Activated CD4-positive, CD25-positive, alpha-beta regulatory T cell (primary cell): ENCODE results near the gene GPD1.
A peak's percentile ranks its signal among the peaks of the same experiment; 100 is the strongest.
"Not testable (repeated sequence)": the region's sequence is repeated elsewhere in the genome, so short reads cannot be mapped to it uniquely, and the experiment has no call there.

Source experiments
- DNase-seq, 4 experiments: peaks; one replicate each; lab custom pipeline; 2025; lab: John Stamatoyannopoulos, UW

Gene GPD1

DNA sequence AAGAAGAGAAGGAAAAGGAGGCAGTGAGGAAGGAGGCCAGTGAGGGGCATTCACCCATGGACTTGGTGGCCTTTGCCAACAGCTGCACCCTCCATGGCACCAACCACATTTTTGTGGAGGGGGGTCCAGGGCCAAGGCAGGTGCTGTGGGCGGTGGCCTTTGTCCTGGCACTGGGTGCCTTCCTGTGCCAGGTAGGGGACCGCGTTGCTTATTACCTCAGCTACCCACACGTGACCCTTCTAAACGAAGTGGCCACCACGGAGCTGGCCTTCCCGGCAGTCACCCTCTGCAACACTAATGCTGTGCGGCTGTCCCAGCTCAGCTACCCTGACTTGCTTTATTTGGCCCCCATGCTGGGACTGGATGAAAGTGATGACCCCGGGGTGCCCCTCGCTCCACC lies 30.1 kb upstream of the GPD1 start:
- no peak for DNase-seq

DNA sequence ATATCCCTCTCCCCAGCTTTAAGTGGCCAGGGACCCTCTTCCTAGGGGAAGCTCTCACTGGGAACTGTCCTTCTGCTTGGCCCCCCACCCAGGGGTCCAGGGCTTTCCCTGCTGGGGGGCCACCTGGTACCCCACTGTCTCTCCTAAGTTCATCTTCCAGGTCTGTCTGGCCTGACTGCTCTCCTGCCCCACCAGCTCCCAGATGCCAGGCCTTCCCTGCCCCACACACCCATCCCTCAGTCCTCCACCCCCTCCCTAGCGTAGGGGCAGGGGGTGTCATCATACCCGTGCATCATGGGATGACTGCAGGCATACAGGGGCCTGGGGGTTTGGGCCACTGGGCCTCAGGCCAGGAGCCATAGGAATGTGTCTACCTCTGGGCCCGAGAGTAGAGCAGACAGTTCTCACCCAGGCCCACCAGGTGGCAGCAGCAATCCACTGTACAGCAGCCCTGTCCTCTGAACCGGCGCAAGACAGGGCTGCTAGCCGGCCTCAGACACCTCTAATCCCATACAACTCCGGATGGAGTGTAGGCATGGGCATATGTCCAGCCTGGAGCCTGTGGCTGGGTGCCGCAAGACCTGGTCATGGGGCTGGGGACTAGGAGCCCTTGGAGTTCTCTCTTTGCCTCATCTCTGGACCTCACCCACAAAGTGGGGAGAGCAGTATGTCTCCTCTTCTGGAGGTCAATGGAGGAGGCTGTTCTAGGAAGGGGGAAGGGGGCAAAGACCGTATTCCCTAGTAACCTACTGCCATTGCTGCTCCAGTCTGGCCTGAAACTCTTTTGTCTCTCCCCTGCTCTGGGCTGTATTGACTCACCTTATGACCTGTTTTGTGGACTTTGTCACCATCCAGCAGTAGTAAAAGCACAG lies 28.6 kb upstream of the GPD1 start:
- DNase-seq: peak; percentile 67 to 79 (median 76)

DNA sequence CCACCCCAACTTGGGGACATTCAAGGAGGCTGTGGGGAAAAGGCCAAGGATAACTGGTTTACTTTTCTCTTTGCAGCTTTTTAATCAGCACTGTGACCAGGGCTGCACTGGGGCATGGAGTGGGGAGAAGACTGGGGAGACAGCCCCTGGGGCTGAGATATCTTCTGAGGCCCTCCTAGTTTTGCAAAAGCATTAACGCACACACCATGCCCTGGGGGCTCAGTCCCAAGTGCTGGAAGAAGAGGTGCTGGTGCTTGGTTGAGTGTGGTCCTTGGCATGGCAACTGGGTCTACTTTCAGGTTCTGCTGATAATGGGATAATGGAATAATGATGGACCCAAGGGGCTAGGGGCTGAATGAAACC lies 28.0 kb upstream of the GPD1 start:
- DNase-seq: no peak

DNA sequence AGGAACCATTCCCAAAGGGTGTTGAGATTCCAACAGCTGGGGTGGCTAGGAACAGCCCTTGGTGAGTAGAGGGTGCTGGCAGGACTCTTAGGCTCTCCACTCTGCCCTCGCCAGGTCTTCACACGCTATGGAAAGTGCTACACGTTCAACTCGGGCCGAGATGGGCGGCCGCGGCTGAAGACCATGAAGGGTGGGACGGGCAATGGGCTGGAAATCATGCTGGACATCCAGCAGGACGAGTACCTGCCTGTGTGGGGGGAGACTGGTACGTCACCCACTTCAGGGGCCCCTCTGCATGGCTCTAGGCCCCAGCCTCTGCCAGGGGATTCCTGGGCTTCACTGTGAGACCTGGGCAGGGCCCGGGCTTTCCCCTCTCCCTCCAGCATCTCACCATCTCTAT lies 26.7 kb upstream of the GPD1 start:
- DNase-seq: no peak

DNA sequence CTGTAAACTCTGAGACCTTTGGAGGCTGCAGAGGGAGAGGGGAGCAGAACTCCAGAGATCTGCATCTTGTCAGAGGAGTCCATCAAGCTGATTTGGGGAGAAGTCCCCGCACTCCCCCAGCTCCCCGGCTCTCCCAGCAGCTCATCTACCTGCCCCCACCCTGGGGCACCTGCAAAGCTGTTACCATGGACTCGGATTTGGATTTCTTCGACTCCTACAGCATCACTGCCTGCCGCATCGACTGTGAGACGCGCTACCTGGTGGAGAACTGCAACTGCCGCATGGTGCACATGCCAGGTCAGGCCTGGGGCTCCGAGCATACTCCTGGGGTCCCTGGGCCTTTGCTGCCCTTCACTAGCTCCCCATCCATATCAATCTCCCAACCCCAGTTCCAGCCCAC lies 25.5 kb upstream of the GPD1 start:
- DNase-seq: no peak

DNA sequence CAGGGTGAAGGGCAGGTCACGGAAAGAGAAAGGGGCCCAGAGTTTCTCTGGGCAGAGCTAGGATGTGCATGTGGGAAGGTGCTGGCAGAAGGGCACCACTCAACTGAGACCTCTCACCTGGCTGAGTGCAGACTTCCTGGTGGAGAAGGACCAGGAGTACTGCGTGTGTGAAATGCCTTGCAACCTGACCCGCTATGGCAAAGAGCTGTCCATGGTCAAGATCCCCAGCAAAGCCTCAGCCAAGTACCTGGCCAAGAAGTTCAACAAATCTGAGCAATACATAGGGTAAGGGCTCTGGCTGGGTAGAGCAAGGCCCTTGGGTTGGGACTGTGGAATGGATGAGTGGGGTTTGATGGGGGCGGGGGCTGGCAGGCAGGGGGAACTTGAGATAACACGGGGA lies 24.0 kb upstream of the GPD1 start:
- DNase-seq: no peak

DNA sequence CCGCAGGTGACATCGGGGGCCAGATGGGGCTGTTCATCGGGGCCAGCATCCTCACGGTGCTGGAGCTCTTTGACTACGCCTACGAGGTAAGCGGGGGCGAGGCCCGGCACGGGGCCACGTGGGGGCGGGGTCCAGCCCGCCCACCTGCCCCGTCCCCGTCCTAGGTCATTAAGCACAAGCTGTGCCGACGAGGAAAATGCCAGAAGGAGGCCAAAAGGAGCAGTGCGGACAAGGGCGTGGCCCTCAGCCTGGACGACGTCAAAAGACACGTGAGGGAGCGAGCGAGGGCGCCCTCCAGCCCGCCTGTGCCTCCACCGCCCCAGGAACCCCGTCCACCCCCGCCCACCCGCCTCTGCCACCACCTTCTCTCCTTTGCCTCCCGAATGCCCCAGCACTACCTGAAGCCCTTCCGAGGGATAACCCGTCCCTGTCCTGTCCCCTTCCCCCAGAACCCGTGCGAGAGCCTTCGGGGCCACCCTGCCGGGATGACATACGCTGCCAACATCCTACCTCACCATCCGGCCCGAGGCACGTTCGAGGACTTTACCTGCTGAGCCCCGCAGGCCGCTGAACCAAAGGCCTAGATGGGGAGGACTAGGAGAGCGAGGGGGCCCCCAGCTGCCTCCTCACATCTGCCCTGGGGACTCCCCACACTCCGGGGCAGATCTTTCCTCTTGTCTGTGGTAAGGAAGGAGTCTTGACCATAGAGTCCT lies 22.6 kb upstream of the GPD1 start:
- DNase-seq: no peak

DNA sequence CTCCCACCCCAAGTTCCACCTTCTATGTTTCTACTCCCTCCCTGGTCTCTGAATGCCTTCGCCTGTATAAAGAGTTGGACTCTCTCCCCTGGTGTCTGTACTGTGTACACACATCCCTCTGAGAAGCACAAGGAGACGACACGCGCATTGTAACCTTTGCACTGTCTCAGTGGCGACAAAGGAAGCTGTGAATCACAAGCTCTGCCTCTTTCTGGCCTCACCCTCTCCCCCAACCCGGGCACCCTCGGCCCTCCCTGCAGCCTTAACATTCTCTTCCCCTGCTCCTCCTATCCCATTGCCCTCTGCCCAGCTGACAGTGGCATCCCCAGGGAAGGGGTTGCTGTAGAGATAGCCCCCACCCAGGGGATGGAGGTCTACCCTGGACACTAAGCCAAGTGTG lies 21.2 kb upstream of the GPD1 start:
- no peak for DNase-seq

DNA sequence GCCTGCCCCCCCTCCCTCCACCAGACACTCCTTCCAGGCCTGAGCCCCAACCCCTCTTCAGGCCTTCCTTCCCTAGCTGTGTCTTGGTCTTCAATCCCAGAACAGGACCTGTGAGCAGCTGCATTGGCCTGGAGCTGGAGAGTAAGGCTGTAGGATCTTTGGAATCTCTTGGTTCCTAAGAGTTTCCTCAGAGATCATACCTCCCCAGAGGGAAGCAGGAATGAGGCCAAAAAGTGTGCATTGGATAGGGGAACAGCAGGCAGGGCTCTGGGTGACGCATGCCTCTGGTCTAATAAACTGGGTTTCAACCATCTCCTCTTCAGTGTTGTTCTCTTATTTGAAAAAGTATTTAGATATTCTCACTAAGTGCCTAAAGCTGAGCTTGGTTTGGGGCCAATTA lies 20.5 kb upstream of the GPD1 start:
- no peak for DNase-seq

DNA sequence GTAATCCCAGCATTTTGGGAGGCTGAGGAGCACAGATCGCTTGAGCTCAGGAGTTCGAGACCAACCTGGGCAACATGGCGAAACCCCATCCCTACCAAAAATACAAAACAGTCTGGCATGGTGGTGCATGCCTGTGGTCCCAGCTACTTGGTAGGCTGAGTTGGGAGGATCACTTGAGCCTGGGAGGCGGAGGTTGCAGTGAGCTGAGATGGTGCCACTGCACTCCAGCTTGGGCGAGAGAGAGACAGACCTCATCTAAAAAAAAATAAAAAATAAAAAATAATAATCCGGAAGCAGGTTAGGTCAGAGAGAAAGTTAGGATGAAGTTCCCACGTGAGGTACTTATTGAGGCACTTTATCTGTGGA lies 19.4 kb upstream of the GPD1 start:
- DNase-seq: not testable (repeated sequence)

DNA sequence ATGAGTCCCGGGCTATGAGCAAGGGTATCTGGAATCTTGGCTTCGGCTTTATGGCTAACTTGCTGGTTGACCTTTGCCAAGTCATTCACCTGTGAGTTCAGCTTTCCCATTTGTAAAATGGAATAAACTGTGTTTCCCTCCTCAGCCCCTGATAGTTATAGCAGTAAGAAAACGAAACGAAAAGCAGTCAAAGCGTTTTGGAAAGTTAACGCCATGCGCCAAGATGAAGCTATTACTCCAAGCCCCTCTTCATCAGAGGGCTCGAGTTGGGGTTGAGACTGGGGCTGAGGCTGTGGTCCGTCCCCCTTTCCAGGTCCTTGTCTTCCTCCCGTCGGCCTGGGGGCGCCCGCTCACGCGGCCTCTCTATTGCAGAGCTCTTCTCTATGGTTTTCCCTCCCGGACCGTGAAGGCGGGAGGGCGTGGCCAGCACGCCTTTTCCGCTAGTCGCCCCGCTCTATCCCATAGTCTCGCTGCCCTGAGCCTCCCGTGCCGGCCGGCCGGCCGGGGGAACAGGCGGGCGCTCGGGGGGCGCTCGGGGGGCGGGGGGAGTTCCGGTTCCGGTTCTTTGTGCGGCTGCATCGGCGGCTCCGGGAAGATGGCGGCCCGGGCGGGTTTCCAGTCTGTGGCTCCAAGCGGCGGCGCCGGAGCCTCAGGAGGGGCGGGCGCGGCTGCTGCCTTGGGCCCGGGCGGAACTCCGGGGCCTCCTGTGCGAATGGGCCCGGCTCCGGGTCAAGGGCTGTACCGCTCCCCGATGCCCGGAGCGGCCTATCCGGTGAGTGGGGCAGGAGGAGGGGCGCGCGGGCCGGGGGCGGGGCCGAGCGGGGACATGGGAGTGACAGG lies 18.8 kb upstream of the GPD1 start, which contains the start of gene SMARCD1:
Gene SMARCD1 (plus strand): TSS at position 568 of the 840 bp plus-strand sequence. CDS start 28 bp downstream, at position 596.
- DNase-seq: peak; percentile 67 to 76 (median 68)

DNA sequence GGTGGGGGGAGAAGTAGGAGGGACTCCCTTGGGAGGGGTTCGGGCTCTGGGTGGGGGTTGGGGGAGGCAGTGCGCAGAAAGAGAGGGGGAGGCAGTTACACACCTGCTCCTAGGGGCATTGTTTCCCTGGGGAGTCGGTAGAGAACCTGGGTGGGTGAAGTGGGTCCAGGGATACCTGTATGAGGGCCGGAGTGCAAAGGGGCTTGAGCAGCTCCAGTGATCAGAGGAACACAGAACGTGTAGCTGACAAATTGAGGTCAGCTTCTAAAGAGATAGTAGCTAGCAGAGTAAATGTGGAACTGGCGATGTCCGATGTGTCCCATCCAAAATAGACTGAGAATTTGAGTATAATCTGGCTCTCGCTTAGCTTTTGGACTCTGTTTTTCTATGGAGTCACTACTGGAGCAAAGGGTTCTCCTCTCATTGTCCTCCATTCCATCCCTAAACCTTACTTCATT lies 18.2 kb upstream of the GPD1 start:
- DNase-seq: no peak

DNA sequence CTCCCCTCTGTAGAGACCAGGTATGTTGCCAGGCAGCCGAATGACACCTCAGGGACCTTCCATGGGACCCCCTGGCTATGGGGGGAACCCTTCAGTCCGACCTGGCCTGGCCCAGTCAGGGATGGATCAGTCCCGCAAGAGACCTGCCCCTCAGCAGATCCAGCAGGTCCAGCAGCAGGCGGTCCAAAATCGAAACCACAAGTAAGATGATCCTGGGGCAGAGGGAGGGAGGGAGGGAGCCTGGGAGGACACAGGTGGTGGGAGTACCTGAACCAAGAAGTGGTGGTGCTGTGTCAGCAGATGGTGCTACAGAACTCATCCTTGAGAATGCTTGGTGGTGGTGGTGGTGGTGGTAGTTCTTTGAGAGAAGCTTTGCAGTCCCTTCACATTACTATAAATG lies 17.7 kb upstream of the GPD1 start:
- DNase-seq: no peak

DNA sequence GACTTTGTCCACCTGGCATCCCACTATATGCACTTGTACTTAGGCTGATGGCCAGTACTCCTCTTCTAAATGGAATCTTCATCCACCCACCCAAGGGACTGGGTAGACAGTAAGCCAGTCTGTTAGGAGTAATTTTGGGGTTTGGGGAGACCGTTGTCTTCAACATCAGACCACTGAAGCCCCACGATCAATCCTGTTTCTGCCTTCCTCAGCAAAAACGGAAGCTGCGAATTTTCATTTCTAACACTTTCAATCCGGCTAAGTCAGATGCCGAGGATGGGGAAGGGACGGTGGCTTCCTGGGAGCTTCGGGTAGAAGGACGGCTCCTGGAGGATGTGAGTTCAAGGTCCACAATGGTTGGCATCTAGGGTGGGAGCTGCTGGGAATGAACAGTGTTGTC lies 16.7 kb upstream of the GPD1 start:
- no peak for DNase-seq

DNA sequence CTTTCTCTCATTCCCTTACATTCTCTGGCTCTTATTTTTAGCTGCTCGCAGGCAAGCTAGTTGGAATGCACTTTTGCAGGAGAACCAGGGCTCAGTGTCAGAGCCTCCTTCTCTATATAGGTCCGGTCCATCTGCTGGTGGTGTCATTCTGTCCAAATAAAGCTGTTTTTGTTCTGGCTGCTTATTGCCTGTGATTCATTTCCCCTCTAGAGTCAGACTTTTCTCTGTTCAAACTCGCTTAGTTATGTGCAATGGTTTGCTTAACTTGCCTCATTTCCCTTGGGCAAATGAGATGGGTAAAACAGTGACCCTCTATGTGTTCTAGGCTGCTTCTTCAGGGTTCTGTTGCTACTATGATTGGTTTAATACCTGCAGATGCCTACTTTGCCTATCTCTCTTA lies 15.8 kb upstream of the GPD1 start:
- no peak for DNase-seq

DNA sequence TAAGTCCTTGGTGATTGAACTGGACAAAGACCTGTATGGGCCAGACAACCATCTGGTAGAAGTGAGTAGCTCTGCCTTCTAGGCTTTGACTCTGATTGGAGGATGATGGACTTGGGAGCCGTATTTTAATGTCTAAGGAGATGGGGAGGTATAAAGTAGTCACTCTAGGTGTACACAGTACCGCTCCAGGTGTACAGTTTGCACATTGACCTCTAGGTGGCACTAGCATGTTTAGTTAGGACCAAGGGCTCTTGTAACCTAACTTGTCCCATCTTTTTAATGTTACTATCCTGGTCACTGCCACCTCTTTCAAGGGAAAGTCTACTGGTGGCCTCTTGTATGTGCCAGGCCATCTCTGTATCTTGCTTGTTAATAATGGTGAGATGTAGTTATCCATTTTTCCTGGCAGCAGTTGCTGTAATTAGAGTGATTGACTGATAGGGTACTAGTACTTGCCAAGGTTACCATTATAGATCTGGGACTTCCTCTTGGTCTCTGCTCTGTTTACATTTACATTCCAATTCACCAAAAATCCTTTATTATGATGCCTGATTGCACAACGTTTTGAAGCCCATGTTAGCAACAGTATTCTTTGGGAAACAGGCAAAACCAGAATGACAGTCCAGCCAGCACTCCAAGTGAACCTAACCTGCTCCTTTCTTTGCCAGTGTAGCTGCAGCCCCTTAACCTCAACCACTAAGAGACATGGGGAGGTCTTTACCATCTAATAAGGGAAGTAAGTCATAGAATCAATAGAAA lies 15.1 kb upstream of the GPD1 start:
- peak in 2 of 4 experiments; percentile 11 to 15 for DNase-seq

DNA sequence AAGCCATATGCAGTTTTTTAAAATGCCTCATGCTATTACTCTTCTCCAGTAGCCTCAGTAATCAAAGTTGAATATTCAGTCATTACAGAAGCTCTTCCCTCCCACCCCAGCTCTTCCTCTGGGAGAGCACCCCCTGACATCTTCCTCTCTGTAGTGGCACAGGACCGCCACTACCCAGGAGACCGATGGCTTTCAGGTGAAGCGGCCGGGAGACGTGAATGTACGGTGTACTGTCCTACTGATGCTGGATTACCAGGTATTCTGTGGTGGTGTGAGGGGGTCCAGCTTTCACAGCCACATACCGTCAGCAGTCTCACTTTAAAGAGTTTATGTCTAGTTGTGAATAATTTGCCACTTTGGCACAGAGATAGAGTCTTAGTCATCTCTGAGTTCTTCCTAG lies 14.1 kb upstream of the GPD1 start:
- DNase-seq: no peak

DNA sequence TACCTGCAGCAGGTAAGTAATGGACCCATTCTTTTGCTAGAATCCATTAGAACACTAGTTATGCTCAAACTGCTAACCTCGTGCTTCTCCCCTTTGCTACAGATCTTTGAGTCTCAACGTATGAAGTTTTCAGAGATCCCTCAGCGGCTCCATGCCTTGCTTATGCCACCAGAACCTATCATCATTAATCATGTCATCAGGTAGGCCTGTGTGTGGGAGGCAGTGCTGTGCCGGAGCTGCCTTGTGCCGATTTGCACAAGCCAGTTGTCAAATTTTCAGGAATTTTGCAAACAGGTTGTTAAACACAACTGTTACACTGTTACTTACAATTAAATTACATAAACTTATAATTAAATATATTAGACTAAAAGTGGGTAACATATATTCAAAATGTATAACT lies 13.4 kb upstream of the GPD1 start:
- no peak for DNase-seq

DNA sequence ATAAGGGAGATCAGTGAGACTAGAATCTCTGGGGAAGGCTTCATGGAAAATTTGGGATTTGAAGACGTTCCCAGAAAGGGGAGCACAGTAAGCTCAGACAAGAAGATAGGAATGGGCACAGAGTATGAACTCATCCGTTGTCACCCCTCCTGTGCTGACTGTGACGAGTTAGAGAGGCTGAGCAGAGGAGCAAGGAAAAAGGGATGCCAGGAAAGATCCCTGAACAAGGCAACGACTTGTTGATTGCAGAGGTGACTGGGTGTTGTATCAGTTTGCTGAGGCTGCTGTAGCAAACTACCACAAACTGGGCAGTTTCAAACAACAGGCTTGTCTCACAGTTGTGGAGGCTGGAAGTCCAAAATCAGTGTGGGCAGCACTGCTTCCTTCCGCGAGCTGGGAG lies 5.9 kb upstream of the GPD1 start:
- DNase-seq: no peak

DNA sequence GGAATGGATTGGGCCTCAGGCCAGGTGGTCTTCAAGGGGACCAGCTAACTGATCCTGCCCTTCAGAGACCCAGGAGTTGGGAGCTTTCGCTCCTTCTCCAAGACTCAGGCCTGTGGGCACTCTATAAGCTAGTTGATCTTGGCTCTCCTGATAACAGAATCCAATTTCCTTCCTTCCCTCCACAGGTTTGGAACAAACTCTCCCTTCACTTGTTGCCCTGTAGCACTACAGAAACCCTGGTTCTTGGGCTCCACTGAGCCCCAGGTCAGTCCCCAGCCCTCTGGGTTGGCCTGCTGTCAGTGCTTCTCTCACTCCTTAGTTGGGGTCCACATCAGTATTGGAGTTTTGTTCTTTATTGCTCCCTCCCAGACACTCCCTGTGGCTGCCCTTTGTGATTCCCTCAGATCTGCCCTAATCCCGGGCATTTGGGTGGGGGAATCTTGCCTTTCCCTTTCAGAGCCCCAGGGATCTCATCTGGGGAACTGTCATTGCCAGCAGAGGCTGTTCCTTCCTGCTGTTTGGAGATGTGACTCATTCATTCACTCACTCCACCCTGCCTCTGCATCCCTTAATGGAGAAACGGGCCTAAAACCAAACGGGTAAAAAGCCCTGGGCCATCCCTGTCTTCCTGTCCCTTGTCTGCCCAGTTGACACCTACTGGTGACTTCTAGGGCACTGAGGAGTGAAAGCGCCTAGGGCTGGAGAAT lies 4.4 kb upstream of the GPD1 start:
- no peak for DNase-seq

DNA sequence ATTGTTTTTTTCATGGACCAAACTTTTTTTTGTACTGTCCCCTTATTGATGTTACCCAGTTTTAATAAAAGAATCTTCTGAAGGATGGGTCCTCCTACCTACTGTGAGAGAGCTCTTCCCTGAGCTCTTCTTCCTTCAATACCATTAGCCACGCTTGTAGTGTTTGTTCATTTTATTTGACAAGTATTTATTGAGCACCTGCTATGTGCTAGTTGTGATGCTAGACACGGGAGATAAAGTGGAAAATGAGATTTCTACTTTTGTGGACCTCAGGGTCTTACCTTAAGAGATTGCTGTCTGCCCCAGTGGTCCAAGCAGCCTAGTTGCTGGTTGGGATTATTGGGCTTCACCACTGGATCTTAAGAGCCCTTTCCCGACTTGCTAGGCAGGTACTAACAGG lies 3.2 kb upstream of the GPD1 start:
- no peak for DNase-seq
